Body of pancreas (tissue), 4 donors: Measurements from ENCODE around the gene VOPP1. TPM values are rescaled to one million over a fixed set of nuclear protein-coding genes. Genes with fewer than 3 reads are reported as not detected.

Experiments used
- ATAC-seq: fragments of 150-250 bp; one replicate; pipeline ENCODE4 v1.9.1; 2016
- DNase-seq, 4 donors: peaks; one replicate each; pipeline ENCODE4 v3.0.0-alpha.2; 2019
- H3K27ac ChIP-seq, 4 donors: fragments of 200-600 bp; sonication (generic); 1 replicate in 3 of 4; 2 replicates in 1 of 4; pipeline versions ENCODE4 v1.5.1 to v1.6.1; 2016 to 2019; ENCODE audit warnings: mild to moderate bottlenecking in 1 of 4, mixed read lengths in 1 of 4, moderate library complexity in 1 of 4
- H3K27me3 ChIP-seq, 2 donors: fragments of 200-600 bp; sonication (generic); one replicate each; pipeline ENCODE4 v1.6.0; 2016; ENCODE audit warnings: mild to moderate bottlenecking in 1 of 2
- H3K36me3 ChIP-seq, 2 donors: fragments of 200-600 bp; sonication (generic); replicated peaks in 1 of 2; 2 replicates each; pipeline ENCODE4 v1.5.1; 2016; ENCODE audit warnings: low read depth in 2 of 2; ENCODE audit not compliant: insufficient read depth in 1 of 2
- H3K4me1 ChIP-seq: fragments of 200-600 bp; sonication (generic); one replicate; pipeline ENCODE4 v1.6.0; 2016
- H3K4me3 ChIP-seq, 2 donors: fragments of 200-600 bp; sonication (generic); 1 replicate in 1 of 2; 2 replicates in 1 of 2; pipeline ENCODE4 v1.5.1; 2016 to 2019
- H3K9me3 ChIP-seq, 3 donors: fragments of 200-600 bp; sonication (generic); 1 replicate in 2 of 3; 2 replicates in 1 of 3; pipeline ENCODE4 v1.5.1; 2016
- CTCF ChIP-seq, 7 experiments: fragments of 450-650 bp in 4 of 7; fragments of 200-600 bp in 3 of 7; sonication (generic) in 3 of 7; IDR thresholded peaks; one replicate each; pipeline ENCODE4 v1.5.1; 2016 to 2019; ENCODE audit warnings: antibody characterized with exemption in 7 of 7
- POLR2A ChIP-seq, 3 donors: fragments of 450-650 bp; IDR thresholded peaks; one replicate each; pipeline ENCODE4 v1.6.1; 2016; ENCODE audit warnings: antibody characterized with exemption in 3 of 3, mild to moderate bottlenecking in 2 of 3
- WGBS, 2 donors: methylation state at CpG; one replicate each; pipeline ENCODE4 v1.1.5; 2017; 5-methylcytosine and 5-hydroxymethylcytosine counted together
- intact Hi-C: fragments of 100-400 bp; cut with DNase I; formaldehyde crosslinking; loops from one replicate; pipeline ENCODE4 v1.15.1; 2023
- total RNA-seq, 2 donors: library from RNA; depleted of rRNA; stranded (reverse); fragments of >200 nt; gene quantifications; one replicate each; pipeline ENCODE4 v1.1.0, GENCODE V29; 2016

The VOPP1 gene
- total RNA-seq, 2 donors from 2014 or later = 25.1 to 30.6 TPM

GRCh38 chr7:55595511-55595910 is 23.2 kb upstream of the VOPP1 start:
- ATAC-seq (no peak), DNase-seq (no peak)
- 79 to 81% methylated on average over 4 of the region's 4 CpGs for WGBS, 2 donors
- no peak overlapping the region for H3K27ac ChIP-seq
- H3K4me1 ChIP-seq = peaks cover 5% of the 10 kb centered on the region
- H3K36me3 ChIP-seq = no peaks in the 10 kb centered on the region
- TF ChIP-seq POLR2A (IDR thresholded peaks at IDR 0.05) (no peak), CTCF (IDR thresholded peaks at IDR 0.05) (no peak)
- intact Hi-C loops = no loop called here
- no peak overlapping the region for H3K4me3 ChIP-seq
- no peaks in the 10 kb centered on the region for H3K27me3 ChIP-seq
- H3K9me3 ChIP-seq = no peaks in the 10 kb centered on the region

- no peak overlapping the region for H3K4me3 ChIP-seq
- TF ChIP-seq CTCF (IDR thresholded peaks at IDR 0.05) = no peak
- TF ChIP-seq POLR2A (IDR thresholded peaks at IDR 0.05) = no peak
- H3K9me3 ChIP-seq = no peaks in the 10 kb centered on the region
- peaks cover 5% of the 10 kb centered on the region for H3K4me1 ChIP-seq
- DNase-seq (no peak), ATAC-seq (no peak)
- H3K36me3 ChIP-seq = no peaks in the 10 kb centered on the region
- no peaks in the 10 kb centered on the region for H3K27me3 ChIP-seq
- intact Hi-C loops = no loop called here
- no peak overlapping the region for H3K27ac ChIP-seq
Observed at GRCh38 chr7:55594870-55595269, 22.6 kb upstream of the VOPP1 start.

GRCh38 chr7:55594414-55594813 is 22.1 kb upstream of the VOPP1 start:
- no peaks in the 10 kb centered on the region for H3K36me3 ChIP-seq
- ATAC-seq (no peak), DNase-seq (no peak)
- peaks cover 5% of the 10 kb centered on the region for H3K4me1 ChIP-seq
- intact Hi-C loops = no loop called here
- no peaks in the 10 kb centered on the region for H3K27me3 ChIP-seq
- no peak for TF ChIP-seq POLR2A (IDR thresholded peaks at IDR 0.05)
- no peak for TF ChIP-seq CTCF (IDR thresholded peaks at IDR 0.05)
- no peak overlapping the region for H3K4me3 ChIP-seq
- 91 to 92% methylated on average over 9 to 10 of the region's 10 CpGs for WGBS, 2 donors
- H3K27ac ChIP-seq = no peak overlapping the region
- no peaks in the 10 kb centered on the region for H3K9me3 ChIP-seq

- Histone ChIP-seq H3K4me1 (peaks cover 5% of the 10 kb centered on the region), H3K9me3 (no peaks in the 10 kb centered on the region), H3K27me3 (no peaks in the 10 kb centered on the region), H3K4me3 (no peak overlapping the region), H3K36me3 (no peaks in the 10 kb centered on the region), H3K27ac (no peak overlapping the region)
- no peak for TF ChIP-seq POLR2A (IDR thresholded peaks at IDR 0.05)
- TF ChIP-seq CTCF (IDR thresholded peaks at IDR 0.05) = peak; percentile 46 to 77 (median 58)
- DNase-seq (peak; percentile 43 to 65 (median 61)), ATAC-seq (peak; percentile 47)
- intact Hi-C loops = no loop called here
- 61 to 66% methylated on average over 4 to 14 of the region's 14 CpGs for WGBS, 2 donors
Observed at GRCh38 chr7:55593515-55594318, 21.4 kb upstream of the VOPP1 start.

GRCh38 chr7:55593172-55593514 is 20.8 kb upstream of the VOPP1 start:
- no peak for DNase-seq
- H3K27me3 ChIP-seq = no peaks in the 10 kb centered on the region
- intact Hi-C loops = no loop called here
- no peaks in the 10 kb centered on the region for H3K9me3 ChIP-seq
- H3K36me3 ChIP-seq = no peaks in the 10 kb centered on the region
- TF ChIP-seq POLR2A (IDR thresholded peaks at IDR 0.05) = no peak
- TF ChIP-seq CTCF (IDR thresholded peaks at IDR 0.05) = no peak
- 54 to 65% methylated on average over 4 of the region's 4 CpGs for WGBS, 2 donors
- no peak for ATAC-seq
- peaks cover 5% of the 10 kb centered on the region for H3K4me1 ChIP-seq
- no peak overlapping the region for H3K27ac ChIP-seq
- H3K4me3 ChIP-seq = no peak overlapping the region
